ENCODE results near the gene CDK9.

CDK9 gene

DNA sequence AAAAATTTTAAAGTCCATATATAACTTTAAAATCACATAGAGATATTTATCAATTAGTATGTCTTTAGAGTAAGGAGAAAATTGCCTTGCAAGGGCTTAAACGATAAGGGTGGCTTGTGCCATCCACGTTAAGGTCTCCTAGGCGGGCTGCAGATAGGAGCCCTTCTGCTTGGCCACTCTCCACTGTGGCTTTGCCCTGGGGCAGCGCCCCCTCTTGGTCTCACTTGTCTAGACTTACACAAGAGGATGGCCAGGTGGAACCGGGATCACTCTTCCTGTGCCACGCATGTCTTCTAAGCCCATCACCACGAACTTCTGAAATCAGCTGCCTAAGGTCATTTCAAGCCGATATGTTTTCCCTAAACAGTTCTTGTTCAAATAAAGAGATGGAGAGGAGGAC, 19.8 kb downstream of the CDK9 start:
- no peak for DNase-seq

DNA sequence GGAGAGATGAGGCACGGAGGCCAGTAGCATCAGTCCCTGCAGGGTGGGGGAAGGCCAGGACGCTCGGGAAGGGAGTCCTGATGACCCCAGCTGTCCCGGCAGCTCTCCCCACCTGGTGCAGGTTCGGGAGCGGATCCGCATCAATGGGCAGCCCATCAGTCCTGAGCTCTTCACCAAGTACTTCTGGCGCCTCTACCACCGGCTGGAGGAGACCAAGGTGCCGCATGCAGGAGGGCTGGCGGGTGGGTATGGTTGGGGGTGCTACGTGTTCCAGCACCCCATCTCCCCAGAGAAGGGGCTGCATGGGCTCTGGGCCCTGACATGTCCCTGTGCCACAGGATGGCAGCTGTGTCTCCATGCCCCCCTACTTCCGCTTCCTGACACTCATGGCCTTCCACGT, 21.0 kb downstream of the CDK9 start:
- DNase-seq: no peak

DNA sequence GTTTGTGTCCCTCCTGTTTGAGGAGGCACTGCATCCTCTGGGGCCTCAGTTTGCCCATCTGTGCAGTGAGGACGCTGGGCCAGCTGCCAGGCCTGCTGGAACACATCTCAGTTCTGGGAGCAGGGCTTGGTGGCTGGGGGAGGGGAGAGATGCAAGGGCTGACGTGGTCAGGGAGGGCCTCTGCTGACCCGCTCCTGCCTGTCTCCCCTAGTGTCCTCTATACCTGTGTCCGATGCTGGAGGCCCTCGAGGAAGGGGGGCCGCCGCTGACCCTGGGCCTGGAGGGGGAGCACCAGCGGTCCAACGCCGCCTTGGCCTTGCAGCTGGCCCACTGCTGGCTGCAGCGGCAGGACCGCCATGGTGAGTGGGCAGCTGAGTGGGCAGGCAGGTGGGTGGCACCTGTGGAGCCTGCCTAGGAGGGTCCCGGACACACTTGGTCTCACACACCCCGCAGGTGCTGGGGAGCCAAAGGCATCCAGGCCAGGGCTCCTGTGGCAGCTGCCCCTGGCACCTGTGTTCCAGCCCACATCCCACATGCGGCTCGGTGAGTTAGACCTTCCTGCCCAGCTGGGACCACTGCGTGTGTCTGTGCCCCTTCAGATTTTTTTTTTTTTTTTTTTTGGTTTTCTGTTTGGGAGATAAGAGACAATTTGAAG, 22.6 kb downstream of the CDK9 start:
- DNase-seq: no peak

DNA sequence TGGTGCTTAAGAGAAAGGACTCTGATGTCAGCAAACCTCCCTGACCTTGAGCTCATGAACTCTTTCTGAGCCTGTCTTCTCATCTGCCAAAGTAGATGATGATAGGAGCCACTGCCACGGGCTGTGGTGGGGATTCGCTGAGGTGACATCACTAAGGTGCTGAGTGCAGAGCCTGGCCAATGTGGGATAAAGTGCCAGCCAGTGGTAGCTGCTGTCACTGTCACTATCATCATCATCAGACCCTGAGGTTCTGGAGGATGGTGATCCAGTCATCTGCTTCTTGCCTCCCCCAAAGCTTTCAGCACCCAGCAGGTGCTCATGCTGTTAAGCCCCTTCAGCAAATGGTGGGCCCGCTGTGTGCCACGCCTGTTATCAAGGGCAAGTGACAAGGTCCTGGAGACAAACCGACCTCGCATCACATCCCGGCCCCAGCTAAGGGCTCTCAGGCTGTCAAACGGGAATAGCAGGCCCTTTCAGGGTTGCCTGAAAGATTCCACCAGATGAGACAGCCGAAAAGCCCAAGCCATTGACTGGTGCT, 23.2 kb downstream of the CDK9 start:
- DNase-seq: no peak

DNA sequence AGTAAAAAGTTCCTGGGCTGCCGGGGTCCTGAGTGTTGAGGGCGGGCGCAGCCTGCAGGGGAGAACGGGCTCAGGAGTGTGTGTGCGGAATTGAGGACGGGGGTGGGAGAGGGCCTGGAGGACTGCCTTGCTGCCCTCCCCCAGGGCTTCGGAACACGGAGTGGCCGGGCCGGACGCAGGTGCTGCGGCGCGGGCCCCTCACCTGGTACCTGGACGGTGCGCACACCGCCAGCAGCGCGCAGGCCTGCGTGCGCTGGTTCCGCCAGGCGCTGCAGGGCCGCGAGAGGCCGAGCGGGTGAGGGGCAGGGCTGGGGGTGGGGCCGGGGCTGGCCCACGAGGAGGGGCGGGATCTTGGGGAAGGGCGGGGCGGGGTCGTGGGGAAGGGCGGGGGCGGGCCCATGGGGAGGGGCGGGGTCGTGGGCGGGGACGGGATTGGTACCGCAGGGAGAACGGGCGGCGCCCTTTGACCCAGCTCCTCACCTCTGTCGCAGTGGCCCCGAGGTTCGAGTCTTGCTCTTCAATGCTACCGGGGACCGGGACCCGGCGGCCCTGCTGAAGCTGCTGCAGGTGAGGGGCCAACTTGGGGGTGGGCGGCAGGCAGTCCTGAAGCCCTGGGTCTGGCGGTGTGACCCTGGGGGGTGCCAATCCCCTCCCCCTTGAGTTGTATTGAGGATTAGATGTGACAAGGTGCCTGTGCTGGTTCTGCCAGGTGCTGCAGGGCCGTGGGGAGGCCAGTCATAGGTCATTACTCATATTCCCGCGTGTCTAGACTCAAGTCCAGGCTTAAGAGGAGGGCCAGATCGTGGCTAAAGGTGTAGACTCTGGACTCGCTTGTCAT, 23.9 kb downstream of the CDK9 start:
- DNase-seq: no peak

DNA sequence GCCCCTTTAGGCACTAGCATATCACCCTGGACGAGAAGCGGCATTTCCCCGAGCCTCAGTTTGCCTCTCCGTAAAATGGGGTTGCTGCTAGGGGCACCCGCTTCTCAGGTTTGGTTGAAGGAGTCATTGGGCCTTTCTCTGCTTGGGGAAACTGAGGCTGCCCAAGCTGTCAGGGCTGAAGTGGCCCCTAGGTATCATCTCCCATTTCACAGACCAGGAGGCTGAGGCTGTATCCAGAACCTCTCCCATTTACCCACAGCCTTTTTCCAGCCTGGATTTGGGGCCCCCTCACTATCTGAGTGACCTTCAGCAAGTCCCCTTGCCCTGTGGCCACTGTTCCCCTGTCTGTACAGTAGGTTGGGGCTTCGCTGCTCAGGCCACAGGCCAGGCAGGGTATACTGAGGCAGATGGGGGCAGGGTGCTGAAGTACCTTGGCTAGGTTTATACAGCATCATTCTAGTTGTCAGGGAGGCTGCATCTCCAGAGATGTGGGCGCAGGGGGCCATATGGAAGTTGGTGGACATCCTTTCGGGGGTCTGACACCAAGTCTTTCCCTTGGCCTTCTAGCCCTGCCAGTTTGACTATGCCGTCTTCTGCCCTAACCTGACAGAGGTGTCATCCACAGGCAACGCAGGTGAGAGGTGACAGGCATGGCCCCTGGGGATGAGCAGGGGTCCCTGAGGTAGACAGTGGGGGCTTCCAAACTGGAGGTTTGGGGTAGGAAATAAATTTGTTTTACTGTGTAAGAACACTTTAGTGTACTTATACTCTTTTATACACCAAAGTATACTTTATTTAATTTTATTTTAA, 24.7 kb downstream of the CDK9 start:
- no peak for DNase-seq

DNA sequence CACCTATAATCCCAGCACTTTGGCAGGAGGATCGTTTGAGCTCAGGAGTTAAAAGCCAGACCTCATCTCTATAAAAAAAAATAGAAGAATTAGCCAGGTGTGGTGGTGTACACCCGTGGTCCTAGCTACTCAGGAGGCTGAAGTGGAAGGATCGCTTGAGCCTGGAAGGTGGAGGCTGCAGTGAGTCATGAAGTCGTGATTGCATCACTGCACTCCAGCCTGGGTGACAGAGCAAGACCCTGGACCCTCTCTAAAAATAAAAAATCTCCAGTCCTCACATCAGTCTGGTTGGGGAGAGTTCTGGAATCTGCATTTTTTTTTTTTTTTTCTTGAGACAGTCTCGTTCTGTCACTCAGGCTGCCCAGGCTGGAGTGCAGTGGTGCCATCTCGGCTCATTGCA, 26.2 kb downstream of the CDK9 start:
- DNase-seq: no peak

DNA sequence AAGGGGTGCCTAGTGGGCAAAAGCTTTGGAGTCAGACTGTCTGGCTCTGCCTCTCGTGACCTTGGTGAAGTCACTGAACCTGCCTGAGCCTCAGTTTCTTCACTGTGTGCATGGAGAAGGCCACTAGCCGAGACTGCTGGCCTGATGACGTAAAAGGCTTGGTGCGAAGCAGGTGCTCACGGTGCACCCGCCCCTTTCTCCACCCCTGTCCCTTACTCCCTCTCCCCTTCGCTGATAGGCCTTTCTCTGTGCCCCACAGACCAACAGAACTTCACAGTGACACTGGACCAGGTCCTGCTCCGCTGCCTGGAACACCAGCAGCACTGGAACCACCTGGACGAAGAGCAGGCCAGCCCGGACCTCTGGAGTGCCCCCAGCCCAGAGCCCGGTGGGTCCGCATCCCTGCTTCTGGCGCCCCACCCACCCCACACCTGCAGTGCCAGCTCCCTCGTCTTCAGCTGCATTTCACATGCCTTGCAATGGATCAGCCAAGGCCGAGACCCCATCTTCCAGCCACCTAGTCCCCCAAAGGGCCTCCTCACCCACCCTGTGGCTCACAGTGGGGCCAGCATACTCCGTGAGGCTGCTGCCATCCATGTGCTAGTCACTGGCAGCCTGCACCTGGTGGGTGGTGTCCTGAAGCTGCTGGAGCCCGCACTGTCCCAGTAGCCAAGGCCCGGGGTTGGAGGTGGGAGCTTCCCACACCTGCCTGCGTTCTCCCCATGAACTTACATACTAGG, 27.3 kb downstream of the CDK9 start:
- DNase-seq: no peak

DNA sequence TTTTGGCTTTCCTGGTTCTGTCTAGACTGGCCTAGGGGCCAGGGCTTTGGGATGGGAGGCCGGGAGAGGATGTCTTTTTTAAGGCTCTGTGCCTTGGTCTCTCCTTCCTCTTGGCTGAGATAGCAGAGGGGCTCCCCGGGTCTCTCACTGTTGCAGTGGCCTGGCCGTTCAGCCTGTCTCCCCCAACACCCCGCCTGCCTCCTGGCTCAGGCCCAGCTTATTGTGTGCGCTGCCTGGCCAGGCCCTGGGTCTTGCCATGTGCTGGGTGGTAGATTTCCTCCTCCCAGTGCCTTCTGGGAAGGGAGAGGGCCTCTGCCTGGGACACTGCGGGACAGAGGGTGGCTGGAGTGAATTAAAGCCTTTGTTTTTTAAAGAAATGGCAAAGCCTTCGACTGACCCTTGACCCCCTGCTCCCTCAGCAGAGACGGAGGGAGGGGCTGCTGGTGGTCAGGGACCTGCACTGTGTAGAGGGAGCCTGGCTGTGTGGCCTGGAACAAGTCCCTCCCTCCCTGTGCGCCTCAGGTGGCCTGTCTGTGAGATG, 27.9 kb downstream of the CDK9 start:
- DNase-seq: no peak

DNA sequence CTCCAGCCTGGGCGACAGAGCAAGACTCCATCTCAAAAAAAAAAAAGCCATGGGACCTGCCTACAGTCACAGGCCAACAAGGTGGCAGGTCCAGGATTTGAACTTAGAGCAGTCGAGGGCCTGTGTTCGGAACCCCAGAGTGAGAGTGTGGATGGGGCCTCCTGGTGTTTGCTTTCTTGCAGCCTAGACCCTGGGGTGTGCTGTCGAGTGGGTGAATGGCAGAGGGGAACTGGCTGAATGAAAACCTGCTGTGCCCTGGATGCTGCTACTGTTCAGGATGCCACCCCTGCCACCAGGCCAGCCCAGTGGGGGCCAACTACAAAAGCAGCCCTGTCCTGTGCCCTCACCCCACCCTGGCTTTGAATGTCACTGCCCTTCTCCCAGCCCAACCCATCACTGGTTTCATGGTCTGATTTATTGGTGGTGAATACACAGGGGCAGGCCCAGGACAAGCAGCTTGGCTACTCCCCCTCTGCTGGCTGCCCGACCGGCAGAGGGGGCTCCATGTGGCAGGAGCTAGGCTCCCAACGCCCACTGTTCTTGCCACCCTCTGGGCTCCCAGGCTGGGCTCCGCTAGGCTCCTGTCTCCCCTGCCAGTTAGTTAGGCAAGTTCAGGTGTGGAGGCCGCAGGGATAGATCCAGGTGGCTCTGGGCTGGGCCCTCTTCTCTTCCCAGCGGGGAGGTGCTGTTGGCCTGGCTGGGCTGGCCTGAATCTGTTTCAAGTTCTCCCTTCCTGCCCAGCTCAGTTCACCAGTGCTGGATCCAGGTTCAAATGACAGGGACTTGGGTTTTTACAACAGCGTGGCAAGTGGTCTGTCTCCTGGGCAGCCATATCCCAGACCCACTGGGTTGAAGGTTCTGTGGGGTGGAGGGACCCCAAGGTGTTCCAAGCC, 29.0 kb downstream of the CDK9 start:
- DNase-seq: no peak

DNA sequence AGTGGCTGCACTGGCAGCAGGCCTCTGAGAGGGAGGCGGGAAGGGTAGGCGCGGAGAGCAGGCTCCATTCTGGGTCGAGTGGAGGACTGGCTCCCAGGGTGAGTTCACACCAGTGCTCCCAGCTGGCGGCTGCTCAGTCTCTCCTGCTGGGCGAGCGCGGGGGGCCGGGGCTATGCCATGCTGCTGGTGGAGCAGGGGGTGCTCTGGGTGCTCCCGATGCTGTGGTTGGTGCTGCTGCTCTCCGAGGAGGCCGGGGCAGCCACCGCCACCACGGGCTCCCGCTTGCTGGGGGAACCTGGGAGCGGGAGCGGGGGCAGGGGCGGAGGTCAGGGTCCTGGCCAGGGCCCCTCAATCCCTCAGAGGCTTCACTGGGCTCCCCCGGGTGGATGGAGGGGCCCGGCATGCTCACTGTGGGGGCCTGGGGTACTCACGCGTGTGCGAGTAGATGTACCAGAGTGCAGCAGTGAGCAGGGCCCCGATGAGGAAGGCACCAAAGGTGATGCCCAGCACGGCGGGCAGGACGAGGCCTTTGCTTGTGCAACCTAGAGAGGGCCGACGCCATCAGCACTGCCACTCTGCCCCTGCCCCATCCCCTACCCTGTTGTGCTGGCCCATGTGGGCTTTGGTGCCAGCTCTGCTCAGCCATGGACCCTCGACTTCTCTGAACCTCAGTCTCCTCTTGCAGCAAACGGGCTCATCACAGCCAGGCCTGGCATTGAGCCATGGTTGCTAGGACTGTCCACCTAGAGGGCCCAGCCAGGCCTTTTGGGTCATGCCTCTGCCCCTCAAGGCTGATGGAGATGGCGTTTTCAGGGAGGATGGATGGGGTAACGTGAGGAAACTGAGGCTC, 29.9 kb downstream of the CDK9 start:
- no peak for DNase-seq

DNA sequence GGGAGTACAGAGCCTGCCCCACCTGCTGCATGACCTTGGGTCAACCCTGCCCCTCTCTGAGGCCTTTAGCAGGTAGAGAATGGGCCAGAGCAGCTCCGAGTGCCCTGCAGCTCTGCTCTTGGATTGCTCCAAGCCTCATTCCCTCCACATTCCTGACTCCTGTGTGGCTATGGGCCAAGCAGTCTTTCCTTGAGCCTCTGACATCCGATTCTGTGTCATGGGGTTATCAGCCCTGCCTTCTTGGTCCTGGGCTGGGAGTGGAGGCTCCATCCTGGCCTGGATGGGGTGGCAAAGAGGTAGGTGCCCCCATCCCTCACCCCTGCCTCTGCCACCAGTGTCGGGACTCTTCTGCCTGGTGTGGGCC, 30.5 kb downstream of the CDK9 start:
- DNase-seq: no peak

DNA sequence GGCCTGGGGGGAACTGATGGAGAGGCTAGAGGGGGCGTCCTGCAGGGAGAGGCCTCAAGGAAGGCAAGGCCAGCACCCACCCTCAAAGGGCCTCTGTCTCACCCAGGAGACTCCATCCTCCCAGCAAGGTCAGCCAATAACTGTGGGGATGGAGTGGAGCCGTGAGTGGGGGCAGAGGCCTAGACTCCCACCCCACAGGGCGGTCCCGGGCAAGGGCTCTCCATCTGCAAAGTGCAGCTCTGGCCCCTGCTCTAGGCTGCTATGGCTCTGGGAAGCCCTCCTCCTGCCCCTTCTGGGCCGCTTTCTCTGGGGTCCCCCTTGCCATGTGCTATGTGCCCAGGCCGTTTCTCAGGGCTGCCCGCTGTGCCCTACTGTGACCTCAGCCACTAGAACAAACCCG, 30.9 kb downstream of the CDK9 start:
- DNase-seq: no peak

DNA sequence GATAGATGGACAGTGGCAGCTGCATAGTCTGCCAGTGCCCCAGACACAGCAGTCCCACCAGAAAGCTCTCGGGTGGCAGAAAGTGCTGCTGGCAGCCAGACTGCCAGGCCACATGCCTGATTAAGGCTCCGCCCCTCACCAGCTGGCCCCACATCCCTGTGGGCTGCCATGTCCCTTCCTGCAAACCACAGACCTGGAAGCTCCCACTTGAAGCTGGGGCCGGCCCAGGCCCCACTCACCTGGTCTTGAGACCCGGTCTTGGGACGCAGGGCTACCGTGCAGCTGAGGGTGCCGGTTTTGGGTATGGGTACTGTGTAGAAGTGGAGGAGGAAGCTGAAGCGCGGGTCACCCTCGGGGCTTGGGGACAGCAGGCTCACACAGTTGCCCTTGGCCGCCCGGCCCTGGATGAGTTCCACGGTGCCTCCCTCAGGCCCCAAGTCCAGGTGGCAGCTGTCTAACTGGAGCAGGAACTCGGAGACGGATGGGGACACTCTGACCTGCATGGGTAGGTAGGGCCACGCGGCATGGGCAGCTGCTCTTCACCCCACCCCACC, 32.1 kb downstream of the CDK9 start:
- no peak for DNase-seq

DNA sequence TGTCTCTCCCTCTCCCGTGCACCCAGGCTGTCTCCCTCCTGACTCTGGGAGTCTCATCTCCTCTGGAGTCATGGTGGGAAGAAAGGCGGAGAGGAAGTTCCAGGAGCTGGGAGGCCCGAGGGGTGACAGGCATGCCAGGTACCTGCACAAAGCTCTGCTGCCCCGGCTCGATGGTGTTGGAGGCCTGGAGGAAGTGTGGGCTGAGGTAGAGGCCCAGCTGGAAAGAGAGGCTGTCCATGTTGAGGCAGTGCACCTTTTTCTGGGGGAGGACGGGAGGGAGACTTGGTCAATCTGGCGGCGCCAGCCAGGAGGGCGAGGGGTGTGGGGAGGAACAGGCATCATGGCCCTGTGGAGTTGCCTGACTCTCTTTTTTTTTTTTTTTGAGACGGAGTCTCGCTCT, 32.7 kb downstream of the CDK9 start:
- DNase-seq: no peak

DNA sequence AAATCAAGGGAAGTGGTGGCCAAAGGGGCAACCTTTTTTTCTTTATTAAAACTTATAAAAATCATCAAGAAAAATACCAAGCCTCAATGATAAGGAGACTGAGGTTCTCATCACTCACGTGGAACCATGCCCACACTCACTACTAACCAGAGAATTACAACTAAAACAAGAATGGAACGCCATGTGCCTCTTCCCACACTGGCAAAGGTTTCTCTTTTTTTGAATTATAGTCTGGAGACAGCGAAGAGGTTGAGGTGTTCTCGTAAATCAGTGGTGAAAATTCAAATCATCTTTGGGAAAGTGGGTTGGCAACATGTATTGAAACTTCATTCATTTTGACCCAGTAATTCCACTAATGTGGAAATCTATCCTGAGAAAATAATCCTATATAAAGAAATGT, 36.3 kb downstream of the CDK9 start:
- no peak for DNase-seq

DNA sequence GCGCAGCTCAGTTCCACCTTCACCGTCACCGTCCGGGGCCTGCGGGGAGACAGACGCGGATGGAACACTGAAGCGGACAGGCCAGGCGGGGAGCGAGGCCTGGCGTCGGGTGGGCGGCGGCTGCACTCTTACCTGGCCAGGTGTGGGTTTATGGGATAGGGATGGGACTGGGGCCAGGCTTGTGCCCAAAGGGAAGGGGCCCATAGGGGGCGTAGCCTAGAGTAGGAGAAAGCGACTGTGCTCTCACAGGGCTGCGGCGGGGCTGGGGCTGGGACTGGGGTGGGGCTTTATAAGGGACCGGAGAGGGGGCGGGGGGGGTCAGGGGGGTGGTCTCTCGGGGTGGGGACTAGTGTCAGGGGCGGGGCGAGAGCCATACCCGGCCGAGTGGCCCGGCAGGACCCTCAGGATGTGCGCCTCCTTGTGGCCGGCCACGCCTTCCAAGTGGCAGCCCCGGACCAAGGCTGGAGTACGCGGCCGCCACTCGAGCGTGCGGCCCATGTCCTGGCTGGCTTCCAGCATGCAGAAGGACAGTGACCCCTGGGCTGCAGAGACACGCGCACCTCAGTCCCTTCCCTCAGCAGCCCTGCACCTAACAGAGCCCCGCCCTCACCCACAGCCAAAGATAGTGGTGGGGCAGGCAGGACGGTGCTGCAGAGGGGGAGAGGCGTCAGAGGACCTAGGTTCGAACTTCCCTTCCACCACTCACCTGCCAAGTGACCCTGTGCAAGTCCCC, 39.7 kb downstream of the CDK9 start:
- DNase-seq: no peak

DNA sequence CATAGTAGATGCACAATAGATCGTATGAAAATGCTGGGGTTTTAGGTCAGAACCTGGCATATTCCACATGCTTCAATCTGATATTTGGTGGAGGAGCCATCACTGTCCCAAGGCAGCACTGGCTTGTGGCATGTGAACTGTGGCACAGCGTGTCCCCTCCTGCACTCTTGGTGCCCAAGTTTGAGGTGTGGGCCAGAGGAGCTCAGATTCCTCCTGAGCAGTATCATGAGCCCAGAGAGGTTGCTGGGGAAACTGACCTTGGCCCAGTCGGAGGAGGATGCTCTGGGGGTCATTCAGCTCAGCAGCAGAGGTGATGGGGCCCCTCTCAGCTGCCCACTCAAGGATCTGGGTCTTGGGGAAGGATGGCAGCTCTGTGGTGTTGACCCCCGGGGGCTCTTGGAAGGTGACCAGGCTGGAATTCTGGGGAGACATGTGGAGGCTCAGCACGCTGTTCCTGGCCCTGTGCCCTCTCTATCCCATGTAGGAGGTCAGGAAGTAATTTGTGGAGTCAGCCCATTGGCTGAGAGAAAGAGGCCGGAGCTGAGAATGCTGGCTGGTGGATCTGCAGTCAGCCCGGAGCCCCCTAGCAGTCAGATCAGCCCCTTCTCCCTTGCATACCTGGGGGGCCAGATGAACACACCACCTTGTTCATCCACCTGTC, 40.5 kb downstream of the CDK9 start:
- no peak for DNase-seq
